A549 (cell line): Measurements from ENCODE around the gene KDM8. TPM values are rescaled to one million over a fixed set of nuclear protein-coding genes. Genes with fewer than 3 reads are reported as not detected.

Source experiments
- ATAC-seq, 2 experiments: fragments of 200-7000 bp in 1 of 2; fragments of >200 bp in 1 of 2; cut with Nextera tagmentation in 1 of 2; cut with Tn5 transposase in 1 of 2; 3 replicates each; pipeline versions ENCODE4 v1.8.0 to v1.9.1; 2018 to 2020; ENCODE audit warnings: mild to moderate bottlenecking in 1 of 2, moderate library complexity in 1 of 2
- CTCF ChIA-PET: fragments of 300-600 bp; sonication (Branson Sonifier 250); formaldehyde crosslinking; extraction: SDS; loops from one replicate; lab custom pipeline; 2021; ENCODE audit warnings: antibody characterized with exemption, inconsistent platforms; lab: Yijun Ruan, JAX
- POLR2A ChIA-PET: fragments of 350-600 bp; formaldehyde crosslinking; extraction: SDS; loops from one replicate; lab custom pipeline; 2021; ENCODE audit warnings: antibody characterized with exemption, inconsistent platforms; lab: Yijun Ruan, JAX
- DNase-seq, 2 experiments: peaks; one replicate each; pipeline versions ENCODE4 v3.0.0 to v3.0.0-alpha.2; 2011 to 2016; ENCODE audit warnings: low read depth in 1 of 2, low spot score in 1 of 2
- FAIRE-seq: peaks from 2 replicates; lab custom pipeline; 2011; peaks lifted over from hg19 to GRCh38; lab: Jason Lieb, UNC
- H3K27ac ChIP-seq, 2 experiments: fragments of >200 bp; sonication (Bioruptor Twin); formaldehyde crosslinking; 3 replicates each; pipeline ENCODE4 v1.5.1; 2016 to 2017
- H3K4me1 ChIP-seq: fragments of >200 bp; sonication (Bioruptor Twin); formaldehyde crosslinking; 3 replicates; pipeline ENCODE4 v1.6.1; 2016
- H3K4me2 ChIP-seq: fragments of >200 bp; sonication (Bioruptor Twin); formaldehyde crosslinking; 3 replicates; pipeline ENCODE4 v1.6.1; 2016
- H3K4me3 ChIP-seq: fragments of >200 bp; sonication (Bioruptor Twin); formaldehyde crosslinking; 3 replicates; pipeline ENCODE4 v1.5.1; 2016
- H3K9me3 ChIP-seq: fragments of >200 bp; sonication (Bioruptor Twin); formaldehyde crosslinking; 3 replicates; pipeline ENCODE4 v1.6.1; 2016
- BHLHE40 ChIP-seq: IDR thresholded peaks from 2 replicates; pipeline ENCODE4 v1.6.1; 2012; ENCODE audit warnings: low read depth, low read length, inconsistent platforms
- CBX2 ChIP-seq: fragments of 200-600 bp; sonication (generic); IDR thresholded peaks from 2 replicates; pipeline ENCODE4 v1.6.1; 2016; ENCODE audit warnings: low read depth, mild to moderate bottlenecking, borderline replicate concordance
- CEBPB ChIP-seq, 2 experiments: fragments of >200 bp in 1 of 2; sonication (Bioruptor Twin) in 1 of 2; formaldehyde crosslinking in 1 of 2; IDR thresholded peaks; 2 replicates each; pipeline ENCODE4 v1.6.1; 2012 to 2016
- CHD2 ChIP-seq: fragments of 150-350 bp; IDR thresholded peaks from 2 replicates; pipeline ENCODE4 v1.6.1; 2014; ENCODE audit warnings: low read length; ENCODE audit not compliant: partially characterized antibody
- CHD4 ChIP-seq: fragments of 200-600 bp; sonication (generic); IDR thresholded peaks from 2 replicates; pipeline ENCODE4 v1.6.1; 2016; ENCODE audit warnings: antibody characterized with exemption, mild to moderate bottlenecking, borderline replicate concordance
- EHMT2 ChIP-seq: fragments of 200-600 bp; sonication (generic); IDR thresholded peaks from 2 replicates; pipeline ENCODE4 v1.6.1; 2016; ENCODE audit warnings: antibody characterized with exemption, low read depth, mild to moderate bottlenecking, moderate library complexity
- EP300 ChIP-seq, 2 experiments: fragments of >200 bp; sonication (Bioruptor Twin); formaldehyde crosslinking; IDR thresholded peaks; 2 replicates in 1 of 2; 3 replicates in 1 of 2; pipeline ENCODE4 v1.6.1; 2016 to 2017
- GATA3 ChIP-seq: IDR thresholded peaks from 2 replicates; pipeline ENCODE4 v1.6.1; 2012; ENCODE audit warnings: borderline replicate concordance
- HEYL ChIP-seq: fragments of 250-450 bp; sonication (Bioruptor Pico); IDR thresholded peaks from 2 replicates; pipeline ENCODE4 v1.8.0; 2021; ENCODE audit warnings: mild to moderate bottlenecking, moderate library complexity
- HOXB5 ChIP-seq: fragments of 250-450 bp; sonication (Bioruptor Pico); IDR thresholded peaks from 2 replicates; pipeline ENCODE4 v1.5.0; 2020; ENCODE audit warnings: mild to moderate bottlenecking, moderate library complexity
- KDM1A ChIP-seq: fragments of 200-600 bp; sonication (generic); IDR thresholded peaks from 2 replicates; pipeline ENCODE4 v1.6.1; 2016; ENCODE audit warnings: low read depth, mild to moderate bottlenecking
- MAFK ChIP-seq: fragments of 450-650 bp; IDR thresholded peaks from 2 replicates; pipeline ENCODE4 v1.6.1; 2014; ENCODE audit not compliant: partially characterized antibody
- MAZ ChIP-seq: fragments of 150-350 bp; IDR thresholded peaks from 2 replicates; pipeline ENCODE4 v1.6.1; 2014; ENCODE audit warnings: antibody characterized with exemption, low read depth, low read length, borderline replicate concordance
- MYC ChIP-seq: IDR thresholded peaks from 2 replicates; pipeline ENCODE4 v1.6.1; 2012; ENCODE audit warnings: mild to moderate bottlenecking, inconsistent platforms, low read length, improper control_type of control experiment, borderline replicate concordance
- POLR2AphosphoS2 ChIP-seq: conservative IDR thresholded peaks from 2 replicates; pipeline ENCODE4 v1.6.1; 2012; ENCODE audit warnings: low read length, improper control_type of control experiment, inconsistent platforms
- RCOR1 ChIP-seq: fragments of 150-350 bp; IDR thresholded peaks from 2 replicates; pipeline ENCODE4 v1.6.1; 2014; ENCODE audit warnings: antibody characterized with exemption, low read length, low read depth
- RNF2 ChIP-seq: fragments of 200-600 bp; sonication (generic); IDR thresholded peaks from 2 replicates; pipeline ENCODE4 v1.6.1; 2016; ENCODE audit warnings: low read depth, mild to moderate bottlenecking, antibody characterized with exemption, moderate library complexity, borderline replicate concordance
- ZNF302 ChIP-seq: fragments of 250-450 bp; sonication (Bioruptor Pico); IDR thresholded peaks from 2 replicates; pipeline ENCODE4 v1.9.0; 2021; ENCODE audit warnings: inconsistent platforms, mild to moderate bottlenecking, moderate library complexity
- ZSCAN20 ChIP-seq: fragments of 250-450 bp; sonication (Bioruptor Pico); IDR thresholded peaks from 2 replicates; pipeline ENCODE4 v1.8.0; 2022; ENCODE audit warnings: mild to moderate bottlenecking, moderate library complexity
- WGBS: methylation state at CpG from one replicate; pipeline ENCODE4 v1.1.6; 2017; ENCODE audit errors: missing lambda C conversion rate; 5-methylcytosine and 5-hydroxymethylcytosine counted together
- polyA plus RNA-seq, 4 experiments: library from polyadenylated mRNA; depleted of rRNA in 3 of 4; stranded (reverse); fragments of >200 nt; fragmentation: RNase III in 1 of 4; extraction: RNeasy Plus Mini Kit Qiagen cat#74134 plus additional on column Dnase treatment in 1 of 4; gene quantifications; 2 replicates in 3 of 4; 3 replicates in 1 of 4; pipeline ENCODE4 v1.2.3, GENCODE V29; 2011 to 2017
- TF ChIP-seq, protein P1 (sequence below): fragments of >200 bp; sonication (Bioruptor Twin); formaldehyde crosslinking; IDR thresholded peaks from 3 replicates; pipeline ENCODE4 v1.6.1; 2016
- TF ChIP-seq, protein P2 (sequence below): IDR thresholded peaks from 2 replicates; pipeline ENCODE4 v1.6.1; 2012; ENCODE audit warnings: low read depth, borderline replicate concordance
- TF ChIP-seq, protein P3 (sequence below): IDR thresholded peaks from 2 replicates; pipeline ENCODE4 v1.6.1; 2012
- TF ChIP-seq, protein P4 (sequence below): fragments of 450-650 bp; IDR thresholded peaks from 2 replicates; pipeline ENCODE4 v1.6.1; 2014; ENCODE audit warnings: antibody characterized with exemption
- TF ChIP-seq, protein P5 (sequence below): fragments of 250-450 bp; sonication (Bioruptor Pico); IDR thresholded peaks from 2 replicates; pipeline ENCODE4 v1.5.0; 2021; ENCODE audit warnings: mild to moderate bottlenecking, moderate library complexity, borderline replicate concordance
- TF ChIP-seq, protein P6 (sequence below): fragments of >200 bp; sonication (Bioruptor Twin); formaldehyde crosslinking; IDR thresholded peaks from 3 replicates; pipeline ENCODE4 v1.5.1; 2016
- TF ChIP-seq, protein P7 (sequence below): fragments of >200 bp; sonication (Bioruptor Twin); formaldehyde crosslinking; IDR thresholded peaks from 2 replicates; pipeline ENCODE4 v1.6.1; 2016

KDM8 gene
- polyA plus RNA-seq, 2 of the 4 experiments (the other 2 are of a cell fraction): 1.6 to 2.3 TPM

DNA sequence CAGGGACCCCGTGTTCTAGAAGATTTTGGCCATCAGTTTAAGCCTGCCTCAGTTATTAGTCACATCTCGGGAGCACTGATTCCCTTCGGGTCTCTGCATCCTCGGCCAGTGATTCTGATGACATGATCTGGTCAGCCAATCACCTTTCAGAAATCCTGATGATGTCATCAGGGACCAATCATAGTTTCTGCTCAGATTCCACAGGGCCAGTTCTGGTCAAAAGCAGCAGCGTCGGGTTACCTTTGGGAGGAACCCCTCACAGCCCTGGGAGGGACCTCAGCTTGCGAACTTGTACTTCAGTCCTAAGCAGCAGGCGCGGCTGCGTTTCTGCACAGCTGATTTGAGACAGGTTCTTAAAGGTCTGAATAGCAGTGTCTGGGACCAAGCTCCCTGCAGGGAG, 13.9 kb downstream of the KDM8 start:
- no peak overlapping the region for H3K27ac ChIP-seq
- no peak overlapping the region for H3K4me2 ChIP-seq
- ChIA-PET CTCF (interaction anchor here (2.6 kb wide), 1 partner anchor 18 kb away, joined by 12 read pairs; no protein-coding TSS in a partner anchor), POLR2A (interaction anchor here (1.1 kb wide), 1 partner anchor 14 kb away, joined by 3 read pairs; the partner anchor contains the start of gene KDM8)
- H3K4me3 ChIP-seq: no peak overlapping the region
- H3K4me1 ChIP-seq: no peaks in the 10 kb centered on the region; the same call in 2 of the 3 replicates
- 84% methylated on average over 10 of the region's 10 CpGs for WGBS
- DNase-seq: peak in 1 of 2 experiments; percentile 29
- TF ChIP-seq POLR2AphosphoS2 (no peak), KDM1A (no peak), ZNF302 (CRISPR knock-in tag) (no peak), CHD2 (no peak)
- TF ChIP-seq, protein P1, sequence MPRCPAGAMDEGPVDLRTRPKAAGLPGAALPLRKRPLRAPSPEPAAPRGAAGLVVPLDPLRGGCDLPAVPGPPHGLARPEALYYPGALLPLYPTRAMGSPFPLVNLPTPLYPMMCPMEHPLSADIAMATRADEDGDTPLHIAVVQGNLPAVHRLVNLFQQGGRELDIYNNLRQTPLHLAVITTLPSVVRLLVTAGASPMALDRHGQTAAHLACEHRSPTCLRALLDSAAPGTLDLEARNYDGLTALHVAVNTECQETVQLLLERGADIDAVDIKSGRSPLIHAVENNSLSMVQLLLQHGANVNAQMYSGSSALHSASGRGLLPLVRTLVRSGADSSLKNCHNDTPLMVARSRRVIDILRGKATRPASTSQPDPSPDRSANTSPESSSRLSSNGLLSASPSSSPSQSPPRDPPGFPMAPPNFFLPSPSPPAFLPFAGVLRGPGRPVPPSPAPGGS: no peak
- TF ChIP-seq, protein P2, sequence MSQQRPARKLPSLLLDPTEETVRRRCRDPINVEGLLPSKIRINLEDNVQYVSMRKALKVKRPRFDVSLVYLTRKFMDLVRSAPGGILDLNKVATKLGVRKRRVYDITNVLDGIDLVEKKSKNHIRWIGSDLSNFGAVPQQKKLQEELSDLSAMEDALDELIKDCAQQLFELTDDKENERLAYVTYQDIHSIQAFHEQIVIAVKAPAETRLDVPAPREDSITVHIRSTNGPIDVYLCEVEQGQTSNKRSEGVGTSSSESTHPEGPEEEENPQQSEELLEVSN: no peak
- TF ChIP-seq, protein P3, sequence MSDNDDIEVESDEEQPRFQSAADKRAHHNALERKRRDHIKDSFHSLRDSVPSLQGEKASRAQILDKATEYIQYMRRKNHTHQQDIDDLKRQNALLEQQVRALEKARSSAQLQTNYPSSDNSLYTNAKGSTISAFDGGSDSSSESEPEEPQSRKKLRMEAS: no peak
- TF ChIP-seq, protein P4, sequence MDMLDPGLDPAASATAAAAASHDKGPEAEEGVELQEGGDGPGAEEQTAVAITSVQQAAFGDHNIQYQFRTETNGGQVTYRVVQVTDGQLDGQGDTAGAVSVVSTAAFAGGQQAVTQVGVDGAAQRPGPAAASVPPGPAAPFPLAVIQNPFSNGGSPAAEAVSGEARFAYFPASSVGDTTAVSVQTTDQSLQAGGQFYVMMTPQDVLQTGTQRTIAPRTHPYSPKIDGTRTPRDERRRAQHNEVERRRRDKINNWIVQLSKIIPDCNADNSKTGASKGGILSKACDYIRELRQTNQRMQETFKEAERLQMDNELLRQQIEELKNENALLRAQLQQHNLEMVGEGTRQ: no peak
- no peak for FAIRE-seq
- no peaks in the 10 kb centered on the region for H3K9me3 ChIP-seq
- ATAC-seq: peak in 1 of 2 experiments; percentile 21; a peak in 2 of 6 replicates

DNA sequence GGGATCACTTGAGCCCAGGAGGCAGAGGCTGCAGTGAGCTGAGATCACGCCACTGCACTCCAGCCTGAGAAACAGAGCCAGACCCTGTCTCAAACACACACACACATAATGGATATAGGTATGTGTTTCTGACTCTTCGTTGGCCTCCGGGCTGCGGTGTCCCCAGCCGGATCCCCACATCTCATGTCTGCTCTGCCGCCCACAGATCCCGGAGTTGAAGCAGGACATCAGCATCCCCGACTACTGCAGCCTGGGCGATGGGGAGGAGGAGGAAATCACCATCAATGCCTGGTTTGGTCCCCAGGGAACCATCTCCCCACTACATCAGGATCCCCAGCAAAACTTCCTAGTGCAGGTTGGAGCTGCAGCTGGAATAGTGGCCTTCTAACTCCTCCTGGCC, 15.4 kb downstream of the KDM8 start:
- FAIRE-seq: no peak
- Histone ChIP-seq H3K27ac (no peak overlapping the region), H3K4me3 (no peak overlapping the region), H3K9me3 (no peaks in the 10 kb centered on the region), H3K4me2 (no peak overlapping the region), H3K4me1 (peaks cover 6% of the 10 kb centered on the region; the same call in 2 of the 3 replicates)
- no peak for ATAC-seq
- 94% methylated on average over 9 of the region's 9 CpGs for WGBS
- POLR2A ChIA-PET: no interaction called here
- TF ChIP-seq MAZ (no peak), ZSCAN20 (CRISPR knock-in tag) (no peak), RCOR1 (no peak), RNF2 (no peak), CHD2 (no peak), HEYL (no peak), CHD4 (no peak), BHLHE40 (no peak), CBX2 (no peak), HOXB5 (CRISPR knock-in tag) (no peak), GATA3 (no peak), CEBPB (IDR thresholded peaks at IDR 0.05) (no peak), EHMT2 (no peak), EP300 (IDR thresholded peaks at IDR 0.05) (no peak), MYC (no peak), MAFK (no peak)
- TF ChIP-seq, protein P5, sequence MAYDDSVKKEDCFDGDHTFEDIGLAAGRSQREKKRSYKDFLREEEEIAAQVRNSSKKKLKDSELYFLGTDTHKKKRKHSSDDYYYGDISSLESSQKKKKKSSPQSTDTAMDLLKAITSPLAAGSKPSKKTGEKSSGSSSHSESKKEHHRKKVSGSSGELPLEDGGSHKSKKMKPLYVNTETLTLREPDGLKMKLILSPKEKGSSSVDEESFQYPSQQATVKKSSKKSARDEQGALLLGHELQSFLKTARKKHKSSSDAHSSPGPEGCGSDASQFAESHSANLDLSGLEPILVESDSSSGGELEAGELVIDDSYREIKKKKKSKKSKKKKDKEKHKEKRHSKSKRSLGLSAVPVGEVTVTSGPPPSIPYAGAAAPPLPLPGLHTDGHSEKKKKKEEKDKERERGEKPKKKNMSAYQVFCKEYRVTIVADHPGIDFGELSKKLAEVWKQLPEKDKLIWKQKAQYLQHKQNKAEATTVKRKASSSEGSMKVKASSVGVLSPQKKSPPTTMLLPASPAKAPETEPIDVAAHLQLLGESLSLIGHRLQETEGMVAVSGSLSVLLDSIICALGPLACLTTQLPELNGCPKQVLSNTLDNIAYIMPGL (CRISPR knock-in tag): no peak
- TF ChIP-seq, protein P6, sequence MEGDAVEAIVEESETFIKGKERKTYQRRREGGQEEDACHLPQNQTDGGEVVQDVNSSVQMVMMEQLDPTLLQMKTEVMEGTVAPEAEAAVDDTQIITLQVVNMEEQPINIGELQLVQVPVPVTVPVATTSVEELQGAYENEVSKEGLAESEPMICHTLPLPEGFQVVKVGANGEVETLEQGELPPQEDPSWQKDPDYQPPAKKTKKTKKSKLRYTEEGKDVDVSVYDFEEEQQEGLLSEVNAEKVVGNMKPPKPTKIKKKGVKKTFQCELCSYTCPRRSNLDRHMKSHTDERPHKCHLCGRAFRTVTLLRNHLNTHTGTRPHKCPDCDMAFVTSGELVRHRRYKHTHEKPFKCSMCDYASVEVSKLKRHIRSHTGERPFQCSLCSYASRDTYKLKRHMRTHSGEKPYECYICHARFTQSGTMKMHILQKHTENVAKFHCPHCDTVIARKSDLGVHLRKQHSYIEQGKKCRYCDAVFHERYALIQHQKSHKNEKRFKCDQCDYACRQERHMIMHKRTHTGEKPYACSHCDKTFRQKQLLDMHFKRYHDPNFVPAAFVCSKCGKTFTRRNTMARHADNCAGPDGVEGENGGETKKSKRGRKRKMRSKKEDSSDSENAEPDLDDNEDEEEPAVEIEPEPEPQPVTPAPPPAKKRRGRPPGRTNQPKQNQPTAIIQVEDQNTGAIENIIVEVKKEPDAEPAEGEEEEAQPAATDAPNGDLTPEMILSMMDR: no peak
- TF ChIP-seq, protein P2: no peak
- TF ChIP-seq, protein P7, sequence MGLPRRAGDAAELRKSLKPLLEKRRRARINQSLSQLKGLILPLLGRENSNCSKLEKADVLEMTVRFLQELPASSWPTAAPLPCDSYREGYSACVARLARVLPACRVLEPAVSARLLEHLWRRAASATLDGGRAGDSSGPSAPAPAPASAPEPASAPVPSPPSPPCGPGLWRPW: no peak
- DNase-seq: no peak
- CTCF ChIA-PET: interaction anchor here (0.7 to 2.2 kb wide), 3 partner anchors 16 to 149 kb away, joined by 4 to 7 read pairs (median 6); no protein-coding TSS in a partner anchor
